Measurements from ENCODE around the gene PLXDC2. TPM values are rescaled to one million over a fixed set of nuclear protein-coding genes. Genes with fewer than 3 reads are reported as not detected.
"Not testable (repeated sequence)": the region's sequence is repeated elsewhere in the genome, so short reads cannot be mapped to it uniquely, and the experiment has no call there.

Gene PLXDC2
- total and polyA plus RNA-seq, 2 experiments from 2014 or later, result 39.9 to 52.2 TPM

- WGBS (ENCODE audit: low lambda C conversion rate, missing lambda C conversion rate), result 96% methylated on average over 1 of the region's 1 CpG
- Histone ChIP-seq H2AFZ (no peak overlapping the region), H3K79me2 (no peaks in the 10 kb centered on the region), H3K27me3 (no peaks in the 10 kb centered on the region), H4K20me1 (ENCODE audit: insufficient read depth, poor library complexity, severe bottlenecking) (no peaks in the 10 kb centered on the region), H3K9me2 (replicated peaks; ENCODE audit: insufficient read depth) (no peaks in the 10 kb centered on the region), H3K27ac (no peak overlapping the region), H3K4me1 (ENCODE audit: insufficient read depth) (no peaks in the 10 kb centered on the region), H3K36me3 (replicated peaks; ENCODE audit: insufficient read depth, low read depth) (no peaks in the 10 kb centered on the region), H3K9me3 (ENCODE audit: low read depth) (no peaks in the 10 kb centered on the region), H3K4me2 (no peak overlapping the region), H3K4me3 (no peak overlapping the region)
- TF ChIP-seq CTCF (IDR thresholded peaks at IDR 0.05; ENCODE audit: poor library complexity) (no peak), EZH2phosphoT487 (IDR thresholded peaks at IDR 0.05; ENCODE audit: low read depth, severe bottlenecking, unreplicated experiment) (no peak), EZH2 (IDR thresholded peaks at IDR 0.05; ENCODE audit: borderline replicate concordance) (no peak)
- no peak for DNase-seq (ENCODE audit: low spot score)
These were observed 384.5 kb downstream of the PLXDC2 start for GRCh38 chr10:20200758-20201157.

GRCh38 chr10:20202337-20202736 is 386.1 kb downstream of the PLXDC2 start:
- H3K27ac ChIP-seq, result no peak overlapping the region
- H2AFZ ChIP-seq, result no peak overlapping the region
- no peaks in the 10 kb centered on the region for H3K9me3 ChIP-seq (ENCODE audit: low read depth)
- no peaks in the 10 kb centered on the region for H3K9me2 ChIP-seq (replicated peaks; ENCODE audit: insufficient read depth)
- H3K27me3 ChIP-seq, result no peaks in the 10 kb centered on the region
- no peaks in the 10 kb centered on the region for H4K20me1 ChIP-seq (ENCODE audit: insufficient read depth, poor library complexity, severe bottlenecking)
- no peaks in the 10 kb centered on the region for H3K36me3 ChIP-seq (replicated peaks; ENCODE audit: insufficient read depth, low read depth)
- H3K4me1 ChIP-seq (ENCODE audit: insufficient read depth), result no peaks in the 10 kb centered on the region
- WGBS (ENCODE audit: low lambda C conversion rate, missing lambda C conversion rate), result 94% methylated on average over 4 of the region's 4 CpGs
- no peak overlapping the region for H3K4me2 ChIP-seq
- H3K79me2 ChIP-seq, result no peaks in the 10 kb centered on the region
- TF ChIP-seq EZH2phosphoT487 (IDR thresholded peaks at IDR 0.05; ENCODE audit: low read depth, severe bottlenecking, unreplicated experiment), result no peak
- TF ChIP-seq EZH2 (IDR thresholded peaks at IDR 0.05; ENCODE audit: borderline replicate concordance), result no peak
- TF ChIP-seq CTCF (IDR thresholded peaks at IDR 0.05; ENCODE audit: poor library complexity), result no peak
- no peak overlapping the region for H3K4me3 ChIP-seq
- no peak for DNase-seq (ENCODE audit: low spot score)

- Histone ChIP-seq H3K36me3 (replicated peaks; ENCODE audit: insufficient read depth, low read depth) (no peaks in the 10 kb centered on the region), H3K4me3 (no peak overlapping the region), H3K4me2 (no peak overlapping the region), H2AFZ (no peak overlapping the region), H3K4me1 (ENCODE audit: insufficient read depth) (no peaks in the 10 kb centered on the region), H4K20me1 (ENCODE audit: insufficient read depth, poor library complexity, severe bottlenecking) (no peaks in the 10 kb centered on the region), H3K27ac (no peak overlapping the region), H3K79me2 (no peaks in the 10 kb centered on the region), H3K9me2 (replicated peaks; ENCODE audit: insufficient read depth) (no peaks in the 10 kb centered on the region), H3K9me3 (ENCODE audit: low read depth) (no peaks in the 10 kb centered on the region), H3K27me3 (no peaks in the 10 kb centered on the region)
- TF ChIP-seq CTCF (IDR thresholded peaks at IDR 0.05; ENCODE audit: poor library complexity), result no peak
- no peak for TF ChIP-seq EZH2 (IDR thresholded peaks at IDR 0.05; ENCODE audit: borderline replicate concordance)
- no peak for TF ChIP-seq EZH2phosphoT487 (IDR thresholded peaks at IDR 0.05; ENCODE audit: low read depth, severe bottlenecking, unreplicated experiment)
- no peak for DNase-seq (ENCODE audit: low spot score)
These were observed 391.4 kb downstream of the PLXDC2 start for GRCh38 chr10:20207653-20208052.

GRCh38 chr10:20209098-20209497 is 392.9 kb downstream of the PLXDC2 start:
- not testable (repeated sequence) for DNase-seq (ENCODE audit: low spot score); H3K79me2 ChIP-seq; H4K20me1 ChIP-seq (ENCODE audit: insufficient read depth, poor library complexity, severe bottlenecking); H2AFZ ChIP-seq; H3K4me1 ChIP-seq (ENCODE audit: insufficient read depth); H3K9me2 ChIP-seq (replicated peaks; ENCODE audit: insufficient read depth); H3K4me3 ChIP-seq; H3K4me2 ChIP-seq; H3K36me3 ChIP-seq (replicated peaks; ENCODE audit: insufficient read depth, low read depth); H3K27ac ChIP-seq; H3K27me3 ChIP-seq; H3K9me3 ChIP-seq (ENCODE audit: low read depth)
- WGBS (ENCODE audit: low lambda C conversion rate, missing lambda C conversion rate), result 95% methylated on average over 7 of the region's 7 CpGs

Measured in hepatocyte (in vitro differentiated cells).